NCI-H748 (cell line): ENCODE results near the gene DLG3.
"Not testable (repeated sequence)": the region's sequence is repeated elsewhere in the genome, so short reads cannot be mapped to it uniquely, and the experiment has no call there.

Source experiments
- DNase-seq: peaks from one replicate; lab custom pipeline; 2025; ENCODE audit not compliant: unreplicated experiment; lab: John Stamatoyannopoulos, UW

The DLG3 gene

GRCh38 chrX:70509078-70509477, 64.4 kb downstream of the DLG3 start:
- DNase-seq, result no peak

GRCh38 chrX:70515270-70515669, 70.6 kb downstream of the DLG3 start:
- DNase-seq, result not testable (repeated sequence)

GRCh38 chrX:70515692-70516091, 71.1 kb downstream of the DLG3 start:
- not testable (repeated sequence) for DNase-seq

- DNase-seq, result no peak
Observed at GRCh38 chrX:70525733-70526132, 81.1 kb downstream of the DLG3 start.

GRCh38 chrX:70527053-70527452, 82.4 kb downstream of the DLG3 start:
- DNase-seq, result no peak

GRCh38 chrX:70527610-70528345, 83.1 kb downstream of the DLG3 start:
- DNase-seq, result no peak

GRCh38 chrX:70535198-70535597, 90.6 kb downstream of the DLG3 start:
- no peak for DNase-seq

GRCh38 chrX:70549429-70549828, 104.8 kb downstream of the DLG3 start:
- DNase-seq, result no peak

GRCh38 chrX:70552130-70552704, 107.6 kb downstream of the DLG3 start:
- no peak for DNase-seq

- DNase-seq, result no peak
Observed at GRCh38 chrX:70553516-70553915, 108.9 kb downstream of the DLG3 start.

- peak; percentile 8 for DNase-seq
Observed at GRCh38 chrX:70554081-70554480, 109.4 kb downstream of the DLG3 start.

- DNase-seq, result no peak
Observed at GRCh38 chrX:70554523-70554922, 109.9 kb downstream of the DLG3 start.

- DNase-seq, result no peak
Observed at GRCh38 chrX:70554948-70555347, 110.3 kb downstream of the DLG3 start.
